MM.1S (cell line): ENCODE measurements around the gene AP3B1.

Source experiments
- DNase-seq: peaks from one replicate; pipeline ENCODE4 v3.0.0-alpha.2; 2015
- H2AFZ ChIP-seq: fragments of 300-600 bp; sonication (generic); 2 replicates; pipeline ENCODE4 v1.6.0; 2016; ENCODE audit warnings: antibody characterized with exemption, low read length
- H3F3A ChIP-seq: fragments of 300-600 bp; sonication (generic); 2 replicates; pipeline ENCODE4 v1.6.1; 2016; ENCODE audit warnings: mild to moderate bottlenecking, antibody characterized with exemption, low read length, moderate library complexity, mixed read lengths; ENCODE audit not compliant: insufficient read depth
- H3K27ac ChIP-seq: fragments of 300-600 bp; sonication (generic); 2 replicates; pipeline ENCODE4 v1.5.1; 2016; ENCODE audit warnings: mild to moderate bottlenecking, low read length
- H3K27me3 ChIP-seq: fragments of 300-600 bp; sonication (generic); replicated peaks from 2 replicates; pipeline ENCODE4 v1.6.0; 2016; ENCODE audit warnings: low read length; ENCODE audit not compliant: insufficient read depth
- H3K36me3 ChIP-seq: fragments of 300-600 bp; sonication (generic); replicated peaks from 2 replicates; pipeline ENCODE4 v1.6.1; 2016; ENCODE audit warnings: mild to moderate bottlenecking, low read length, mixed read lengths; ENCODE audit not compliant: insufficient read depth
- H3K4me1 ChIP-seq: fragments of 300-600 bp; sonication (generic); 2 replicates; pipeline ENCODE4 v1.6.1; 2016; ENCODE audit warnings: low read length, mixed read lengths
- H3K4me2 ChIP-seq: fragments of 300-600 bp; sonication (generic); 2 replicates; pipeline ENCODE4 v1.6.0; 2016; ENCODE audit warnings: low read depth, low read length
- H3K4me3 ChIP-seq: fragments of 300-600 bp; sonication (generic); 2 replicates; pipeline ENCODE4 v1.5.1; 2016; ENCODE audit warnings: low read length, mixed read lengths
- H3K79me2 ChIP-seq: fragments of 300-600 bp; sonication (generic); 2 replicates; pipeline ENCODE4 v1.6.1; 2016; ENCODE audit warnings: mixed run types, low read length, mixed read lengths
- H3K9ac ChIP-seq: fragments of 300-600 bp; sonication (generic); 2 replicates; pipeline ENCODE4 v1.6.1; 2016; ENCODE audit warnings: low read length, mixed read lengths
- H3K9me2 ChIP-seq: fragments of 300-600 bp; sonication (generic); replicated peaks from 2 replicates; pipeline ENCODE4 v1.6.1; 2016; ENCODE audit warnings: mild to moderate bottlenecking, low read length, mixed read lengths; ENCODE audit not compliant: insufficient read depth
- H3K9me3 ChIP-seq: fragments of 300-600 bp; sonication (generic); replicated peaks from 2 replicates; pipeline ENCODE4 v1.6.1; 2016; ENCODE audit warnings: mild to moderate bottlenecking, low read length, mixed read lengths; ENCODE audit not compliant: insufficient read depth
- H4K20me1 ChIP-seq: fragments of 300-600 bp; sonication (generic); 2 replicates; pipeline ENCODE4 v1.6.1; 2016; ENCODE audit warnings: mild to moderate bottlenecking, low read length, moderate library complexity, mixed read lengths; ENCODE audit not compliant: insufficient read depth
- CTCF ChIP-seq: fragments of 300-600 bp; sonication (generic); IDR thresholded peaks from 2 replicates; pipeline ENCODE4 v1.5.1; 2016; ENCODE audit warnings: antibody characterized with exemption, low read length, mixed read lengths
- EZH2 ChIP-seq: fragments of 300-600 bp; sonication (generic); optimal IDR thresholded peaks from 2 replicates; pipeline ENCODE3; 2017; ENCODE audit warnings: low read depth, mild to moderate bottlenecking, antibody characterized with exemption, low read length, mixed read lengths
- EZH2phosphoT487 ChIP-seq: fragments of 300-600 bp; sonication (generic); IDR thresholded peaks from 2 replicates; pipeline ENCODE4 v1.6.1; 2018; ENCODE audit warnings: antibody characterized with exemption, low read length

The AP3B1 gene

GRCh38 chr5:77957516-77957915 lies 337.0 kb downstream of the AP3B1 start:
- TF ChIP-seq CTCF (no peak), EZH2 (no peak), EZH2phosphoT487 (no peak)
- Histone ChIP-seq H3K79me2 (no peaks in the 10 kb centered on the region), H3K4me1 (no peaks in the 10 kb centered on the region), H4K20me1 (no peaks in the 10 kb centered on the region), H3K9me3 (no peaks in the 10 kb centered on the region), H3K27ac (no peak overlapping the region), H3K36me3 (no peaks in the 10 kb centered on the region), H3K4me3 (no peak overlapping the region), H2AFZ (no peak overlapping the region), H3K27me3 (no peaks in the 10 kb centered on the region), H3K9me2 (no peaks in the 10 kb centered on the region), H3F3A (no peaks in the 10 kb centered on the region), H3K9ac (no peak overlapping the region), H3K4me2 (no peak overlapping the region)
- no peak for DNase-seq

- H3F3A ChIP-seq: no peaks in the 10 kb centered on the region
- H3K9me2 ChIP-seq: no peaks in the 10 kb centered on the region
- H3K4me3 ChIP-seq: no peak overlapping the region
- H4K20me1 ChIP-seq: no peaks in the 10 kb centered on the region
- H3K4me2 ChIP-seq: no peak overlapping the region
- no peak for DNase-seq
- H3K27ac ChIP-seq: no peak overlapping the region
- H3K27me3 ChIP-seq: no peaks in the 10 kb centered on the region
- H3K36me3 ChIP-seq: no peaks in the 10 kb centered on the region
- no peaks in the 10 kb centered on the region for H3K79me2 ChIP-seq
- no peak for TF ChIP-seq EZH2phosphoT487
- no peak for TF ChIP-seq EZH2
- TF ChIP-seq CTCF: no peak
- no peak overlapping the region for H3K9ac ChIP-seq
- H3K4me1 ChIP-seq: no peaks in the 10 kb centered on the region
- H2AFZ ChIP-seq: no peak overlapping the region
- no peaks in the 10 kb centered on the region for H3K9me3 ChIP-seq
Measured at GRCh38 chr5:77957081-77957480, 337.4 kb downstream of the AP3B1 start.

GRCh38 chr5:77955577-77955976 lies 338.9 kb downstream of the AP3B1 start:
- H3K4me1 ChIP-seq: no peaks in the 10 kb centered on the region
- no peaks in the 10 kb centered on the region for H3K27me3 ChIP-seq
- H4K20me1 ChIP-seq: no peaks in the 10 kb centered on the region
- no peak overlapping the region for H3K4me3 ChIP-seq
- H2AFZ ChIP-seq: no peak overlapping the region
- no peaks in the 10 kb centered on the region for H3F3A ChIP-seq
- H3K9me2 ChIP-seq: no peaks in the 10 kb centered on the region
- no peak overlapping the region for H3K27ac ChIP-seq
- no peak overlapping the region for H3K4me2 ChIP-seq
- H3K79me2 ChIP-seq: no peaks in the 10 kb centered on the region
- TF ChIP-seq EZH2phosphoT487: no peak
- TF ChIP-seq CTCF: no peak
- no peak for TF ChIP-seq EZH2
- no peak overlapping the region for H3K9ac ChIP-seq
- H3K36me3 ChIP-seq: no peaks in the 10 kb centered on the region
- no peaks in the 10 kb centered on the region for H3K9me3 ChIP-seq
- no peak for DNase-seq
